Osteocyte (in vitro differentiated cells): ENCODE results near the gene MYL9. TPM values are rescaled to one million over a fixed set of nuclear protein-coding genes. Genes with fewer than 3 reads are reported as not detected.
A peak's percentile ranks its signal among the peaks of the same experiment; 100 is the strongest.

Source experiments
- DNase-seq: peaks from one replicate; pipeline ENCODE4 v3.0.0; 2021; ENCODE audit warnings: mixed read lengths; ENCODE audit not compliant: unreplicated experiment; ENCODE audit errors: extremely low spot score
- H3K27ac Mint-ChIP-seq: one replicate; pipeline ENCODE4 v1.8.0; 2021; ENCODE audit warnings: mild to moderate bottlenecking, mixed read lengths; ENCODE audit not compliant: unreplicated experiment
- H3K27me3 Mint-ChIP-seq: one replicate; pipeline ENCODE4 v1.8.0; 2021; ENCODE audit warnings: mixed read lengths; ENCODE audit not compliant: unreplicated experiment
- H3K36me3 Mint-ChIP-seq: one replicate; pipeline ENCODE4 v1.8.0; 2021; ENCODE audit warnings: mixed read lengths; ENCODE audit not compliant: unreplicated experiment
- H3K4me1 Mint-ChIP-seq: one replicate; pipeline ENCODE4 v1.8.0; 2021; ENCODE audit warnings: mixed read lengths; ENCODE audit not compliant: unreplicated experiment
- H3K4me3 Mint-ChIP-seq: one replicate; pipeline ENCODE4 v1.8.0; 2021; ENCODE audit warnings: mild to moderate bottlenecking, moderate library complexity, mixed read lengths; ENCODE audit not compliant: unreplicated experiment
- H3K9me3 Mint-ChIP-seq: one replicate; pipeline ENCODE4 v1.8.0; 2021; ENCODE audit warnings: mixed read lengths; ENCODE audit not compliant: unreplicated experiment
- long read RNA-seq: library from polyadenylated mRNA; unstranded; transcript quantifications from one replicate; pipeline ENCODE4 v2.0.0, GENCODE V29; 2021
- total RNA-seq: library from RNA; stranded (reverse); gene quantifications from 2 replicates; pipeline ENCODE4 v1.2.1, GENCODE V29; 2021
- TF ChIP-seq, protein P1 (sequence below): fragments of 200-600 bp; sonication (generic); IDR thresholded peaks from 2 replicates; pipeline ENCODE4 v1.5.0; 2021; ENCODE audit warnings: antibody characterized with exemption, mild to moderate bottlenecking, moderate library complexity

Gene MYL9
- total RNA-seq, result 197 and 200 TPM in 2 replicates
- long read RNA-seq, partial matches to known transcripts, result 1 of 4 reads
- long read RNA-seq, other reads (novel, unspliced or antisense), result 0 of 4 reads

DNA sequence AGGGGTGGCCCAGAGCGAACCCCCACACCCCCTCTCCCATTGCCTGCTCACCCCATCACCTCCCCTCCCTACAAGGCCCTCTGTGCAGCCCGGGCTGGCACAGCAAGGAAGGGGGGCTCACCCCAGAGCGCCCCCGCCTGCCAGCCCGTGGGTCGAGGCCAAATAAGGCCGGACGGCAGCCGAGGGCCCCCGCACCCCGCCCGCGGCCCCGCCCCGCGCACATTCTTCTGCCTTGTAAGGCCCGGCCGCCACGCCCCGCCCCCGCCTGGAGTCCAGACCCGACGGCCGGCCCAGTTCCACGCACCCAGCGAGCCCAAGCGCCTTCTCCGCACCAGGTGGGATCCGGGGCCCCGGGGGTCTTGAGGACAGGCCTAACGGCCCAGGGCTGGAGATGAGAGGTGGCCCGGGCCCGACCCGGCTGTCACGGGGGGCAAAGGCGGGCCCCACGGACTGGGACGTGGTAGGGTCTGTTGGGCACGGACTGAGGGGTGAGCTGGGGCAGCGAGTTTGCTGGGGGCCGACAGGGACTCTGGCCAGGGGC lies at the start of gene MYL9:
MYL9 (plus strand) TSS at position 293 of the 541 bp plus-strand sequence. CDS start 3,366 bp downstream, outside the sequence.
- Mint-ChIP-seq H3K4me1 (peaks cover 52% of the 10 kb centered on the region), H3K27me3 (no peaks in the 10 kb centered on the region), H3K4me3 (peak within 1 kb of the TSS; percentile 71), H3K27ac (peak within 1 kb of the TSS; percentile 44), H3K36me3 (peaks cover 3% of the 10 kb centered on the region), H3K9me3 (no peaks in the 10 kb centered on the region)
- TF ChIP-seq, protein P1, sequence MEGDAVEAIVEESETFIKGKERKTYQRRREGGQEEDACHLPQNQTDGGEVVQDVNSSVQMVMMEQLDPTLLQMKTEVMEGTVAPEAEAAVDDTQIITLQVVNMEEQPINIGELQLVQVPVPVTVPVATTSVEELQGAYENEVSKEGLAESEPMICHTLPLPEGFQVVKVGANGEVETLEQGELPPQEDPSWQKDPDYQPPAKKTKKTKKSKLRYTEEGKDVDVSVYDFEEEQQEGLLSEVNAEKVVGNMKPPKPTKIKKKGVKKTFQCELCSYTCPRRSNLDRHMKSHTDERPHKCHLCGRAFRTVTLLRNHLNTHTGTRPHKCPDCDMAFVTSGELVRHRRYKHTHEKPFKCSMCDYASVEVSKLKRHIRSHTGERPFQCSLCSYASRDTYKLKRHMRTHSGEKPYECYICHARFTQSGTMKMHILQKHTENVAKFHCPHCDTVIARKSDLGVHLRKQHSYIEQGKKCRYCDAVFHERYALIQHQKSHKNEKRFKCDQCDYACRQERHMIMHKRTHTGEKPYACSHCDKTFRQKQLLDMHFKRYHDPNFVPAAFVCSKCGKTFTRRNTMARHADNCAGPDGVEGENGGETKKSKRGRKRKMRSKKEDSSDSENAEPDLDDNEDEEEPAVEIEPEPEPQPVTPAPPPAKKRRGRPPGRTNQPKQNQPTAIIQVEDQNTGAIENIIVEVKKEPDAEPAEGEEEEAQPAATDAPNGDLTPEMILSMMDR, result no peak
- no peak for DNase-seq

DNA sequence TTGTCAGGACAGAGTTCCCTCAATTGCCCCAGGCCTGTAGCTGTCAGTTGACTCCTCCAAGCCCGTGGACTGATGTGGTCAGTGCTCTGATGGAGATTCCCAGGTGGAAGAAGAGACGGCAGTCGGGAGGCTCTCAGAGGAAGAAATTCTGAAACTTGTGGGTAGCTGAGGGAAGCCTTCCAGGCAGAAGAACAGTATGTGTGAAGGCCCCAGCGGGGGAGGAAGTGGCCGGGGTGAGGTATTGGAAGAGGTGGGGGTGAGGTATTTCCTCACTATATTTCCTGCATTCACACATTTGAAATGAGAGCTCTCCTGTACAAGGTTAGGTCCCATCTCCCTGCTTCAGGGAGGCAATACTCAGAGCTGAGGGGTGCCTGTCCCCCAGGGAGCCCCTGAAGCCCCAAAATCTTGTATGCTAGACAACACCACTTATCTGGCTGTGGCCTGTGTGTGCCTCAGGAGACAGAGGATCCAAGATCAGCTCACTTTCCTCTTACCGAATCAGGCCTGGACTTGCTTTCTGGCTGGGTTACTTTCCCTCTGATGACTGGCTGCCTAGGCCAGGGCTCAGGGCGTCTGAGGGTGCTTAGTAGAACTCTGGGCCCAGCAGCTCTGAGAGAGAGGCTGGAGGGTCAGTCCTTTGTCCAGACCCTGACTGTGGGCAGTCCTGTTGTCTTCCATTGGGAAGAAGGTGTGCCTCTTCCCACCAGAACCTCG lies 49.3 kb upstream of the MYL9 start:
- no peaks in the 10 kb centered on the region for H3K27me3 Mint-ChIP-seq
- DNase-seq, result no peak
- H3K4me3 Mint-ChIP-seq, result no peak overlapping the region
- H3K36me3 Mint-ChIP-seq, result peaks cover 7% of the 10 kb centered on the region
- H3K27ac Mint-ChIP-seq, result peak overlapping the region; percentile 45
- H3K4me1 Mint-ChIP-seq, result peaks cover 46% of the 10 kb centered on the region
- TF ChIP-seq, protein P1, result no peak
- H3K9me3 Mint-ChIP-seq, result no peaks in the 10 kb centered on the region

- no peaks in the 10 kb centered on the region for H3K27me3 Mint-ChIP-seq
- peaks cover 8% of the 10 kb centered on the region for H3K36me3 Mint-ChIP-seq
- no peak for DNase-seq
- peaks cover 43% of the 10 kb centered on the region for H3K4me1 Mint-ChIP-seq
- H3K27ac Mint-ChIP-seq, result peak overlapping the region; percentile 74
- TF ChIP-seq, protein P1, result peak; percentile 40
- H3K4me3 Mint-ChIP-seq, result no peak overlapping the region
- no peaks in the 10 kb centered on the region for H3K9me3 Mint-ChIP-seq
Observed at GRCh38 chr20:36493051-36493800, 48.1 kb upstream of the MYL9 start.

GRCh38 chr20:36493801-36494114 lies 47.6 kb upstream of the MYL9 start:
- TF ChIP-seq, protein P1, result no peak
- no peaks in the 10 kb centered on the region for H3K9me3 Mint-ChIP-seq
- H3K27me3 Mint-ChIP-seq, result no peaks in the 10 kb centered on the region
- DNase-seq, result no peak
- peak overlapping the region; percentile 54 for H3K27ac Mint-ChIP-seq
- H3K36me3 Mint-ChIP-seq, result peaks cover 13% of the 10 kb centered on the region
- H3K4me1 Mint-ChIP-seq, result peaks cover 47% of the 10 kb centered on the region
- no peak overlapping the region for H3K4me3 Mint-ChIP-seq
